ENCODE measurements around the gene RASSF3. TPM values are rescaled to one million over a fixed set of nuclear protein-coding genes. Genes with fewer than 3 reads are reported as not detected.
"Not testable (repeated sequence)": the region's sequence is repeated elsewhere in the genome, so short reads cannot be mapped to it uniquely, and the experiment has no call there.

The RASSF3 gene
- polyA plus RNA-seq, 4 donors, result 18.0 to 23.6 (median 23.1) TPM

- no peak for DNase-seq (ENCODE audit: low read depth in 4 of 4, low spot score in 3 of 4)
Observed at GRCh38 chr12:64631197-64631596, 20.9 kb downstream of the RASSF3 start.

DNA sequence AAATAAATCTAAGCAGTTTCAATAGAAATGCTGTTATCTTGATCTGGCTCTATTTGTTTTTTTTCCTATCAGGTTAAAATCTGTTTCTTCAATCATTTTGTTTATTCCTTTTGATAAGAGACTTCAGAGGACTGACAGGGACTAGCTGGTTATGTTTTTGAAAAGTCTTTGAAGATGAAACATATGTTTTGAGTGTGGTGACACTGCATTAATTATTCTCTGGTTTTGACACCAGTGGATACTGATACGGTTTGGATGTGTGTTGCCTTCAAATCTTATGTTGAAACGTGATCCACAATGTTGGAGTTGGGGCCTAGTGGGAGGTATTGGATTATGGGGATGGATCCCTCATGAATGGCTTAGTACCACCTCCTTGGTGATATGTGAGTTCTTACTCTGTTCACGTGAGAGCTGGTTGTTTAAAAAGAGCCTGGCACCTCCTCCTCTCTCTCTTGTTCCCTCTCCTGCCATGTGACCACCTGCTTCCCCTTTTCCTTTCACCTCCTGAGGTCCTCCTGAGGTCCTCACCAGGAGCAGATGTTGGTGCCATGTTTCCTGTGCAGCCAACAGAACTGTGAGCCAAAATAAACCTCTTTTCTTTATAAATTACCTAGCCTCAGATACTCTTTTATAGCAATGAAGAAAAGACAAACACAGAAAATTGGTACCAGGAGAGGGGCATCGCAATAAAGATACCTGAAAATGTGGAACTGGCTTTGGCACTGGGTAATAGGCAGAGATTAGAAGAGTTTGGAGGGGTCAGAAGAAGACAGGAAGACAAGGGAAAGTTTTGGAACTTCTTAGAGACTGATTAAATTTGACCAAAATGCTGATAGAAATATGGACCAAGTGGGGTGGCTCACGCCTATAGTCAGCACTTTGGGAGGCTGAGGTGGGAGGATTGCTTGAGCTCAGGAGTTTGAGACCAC is 23.0 kb downstream of the RASSF3 start:
- DNase-seq (ENCODE audit: low read depth in 4 of 4, low spot score in 3 of 4), result no peak

- DNase-seq (ENCODE audit: low read depth in 4 of 4, low spot score in 3 of 4), result no peak
Observed at GRCh38 chr12:64633940-64634337, 23.6 kb downstream of the RASSF3 start.

GRCh38 chr12:64634508-64635092 is 24.3 kb downstream of the RASSF3 start:
- DNase-seq (ENCODE audit: low read depth in 4 of 4, low spot score in 3 of 4), result no peak

GRCh38 chr12:64635356-64635998 is 25.2 kb downstream of the RASSF3 start:
- no peak for DNase-seq (ENCODE audit: low read depth in 4 of 4, low spot score in 3 of 4)

- DNase-seq (ENCODE audit: low read depth in 4 of 4, low spot score in 3 of 4), result no peak
Observed at GRCh38 chr12:64636856-64637255, 26.6 kb downstream of the RASSF3 start.

GRCh38 chr12:64639466-64639865 is 29.2 kb downstream of the RASSF3 start:
- no peak for DNase-seq (ENCODE audit: low read depth in 4 of 4, low spot score in 3 of 4)

DNA sequence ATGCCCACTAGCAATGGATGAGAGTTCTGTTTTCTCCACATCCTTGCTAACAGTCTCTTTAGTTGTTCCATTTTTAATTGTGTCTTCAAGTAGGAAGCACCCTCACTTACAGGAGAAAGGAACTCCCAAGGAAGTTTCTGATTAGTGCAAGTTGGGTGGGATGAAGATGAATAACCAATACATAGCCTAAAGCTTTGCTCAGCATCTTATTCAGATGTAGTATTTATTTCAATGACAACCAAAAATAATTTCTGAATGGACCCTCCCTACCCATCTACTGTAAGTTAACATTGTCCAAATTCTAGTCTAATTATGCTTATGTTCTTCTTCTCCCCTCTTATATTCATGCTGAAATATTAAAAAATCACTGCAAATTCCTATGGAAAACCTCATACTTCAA is 36.0 kb downstream of the RASSF3 start:
- no peak for DNase-seq (ENCODE audit: low read depth in 4 of 4, low spot score in 3 of 4)

GRCh38 chr12:64649487-64649886 is 39.2 kb downstream of the RASSF3 start:
- no peak for DNase-seq (ENCODE audit: low read depth in 4 of 4, low spot score in 3 of 4)

GRCh38 chr12:64650762-64651161 is 40.5 kb downstream of the RASSF3 start:
- no peak for DNase-seq (ENCODE audit: low read depth in 4 of 4, low spot score in 3 of 4)

DNA sequence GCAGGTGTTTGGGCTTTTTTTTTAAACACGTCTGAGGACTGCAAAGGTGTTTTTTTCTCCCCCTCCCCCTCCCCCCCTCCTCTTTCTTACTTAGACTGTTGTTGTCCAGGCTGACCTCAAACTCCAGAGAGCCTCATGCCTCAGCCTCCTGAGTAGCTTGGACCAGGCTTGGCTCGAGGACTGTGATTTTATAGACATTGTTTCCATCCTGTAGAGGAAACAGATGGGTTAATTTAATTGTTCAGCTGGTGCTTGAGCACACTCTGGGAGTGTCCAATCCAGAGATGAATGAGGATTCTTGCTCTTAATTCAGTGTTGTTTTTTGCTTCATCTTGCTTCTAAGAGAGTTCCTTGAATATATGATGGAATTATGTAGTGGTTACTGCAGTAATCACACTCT is 42.1 kb downstream of the RASSF3 start:
- DNase-seq (ENCODE audit: low read depth in 4 of 4, low spot score in 3 of 4), result no peak

- no peak for DNase-seq (ENCODE audit: low read depth in 4 of 4, low spot score in 3 of 4)
Observed at GRCh38 chr12:64653123-64653522, 42.8 kb downstream of the RASSF3 start.

DNA sequence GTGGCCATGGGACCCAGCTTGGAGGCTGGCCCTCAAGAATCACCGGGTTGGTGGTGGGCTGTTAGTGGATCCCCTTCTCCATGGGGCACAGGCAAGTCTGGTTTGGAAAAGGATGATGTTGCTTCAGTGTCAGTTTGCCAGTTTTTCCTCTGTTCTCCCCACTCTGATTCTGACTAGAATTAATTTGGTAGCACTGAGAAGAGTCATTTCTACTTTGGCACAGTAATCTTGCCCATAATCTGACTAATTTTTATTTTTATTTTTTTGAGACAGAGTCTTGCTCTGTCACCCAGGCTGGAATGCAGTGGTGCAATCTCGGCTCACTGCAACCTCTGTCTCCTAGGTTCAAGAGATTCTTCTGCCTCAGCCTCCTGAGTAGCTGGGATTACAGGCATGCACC is 43.6 kb downstream of the RASSF3 start:
- not testable (repeated sequence) for DNase-seq (ENCODE audit: low read depth in 4 of 4, low spot score in 3 of 4)

- DNase-seq (ENCODE audit: low read depth in 4 of 4, low spot score in 3 of 4), result no peak
Observed at GRCh38 chr12:64655141-64655540, 44.8 kb downstream of the RASSF3 start.

DNA sequence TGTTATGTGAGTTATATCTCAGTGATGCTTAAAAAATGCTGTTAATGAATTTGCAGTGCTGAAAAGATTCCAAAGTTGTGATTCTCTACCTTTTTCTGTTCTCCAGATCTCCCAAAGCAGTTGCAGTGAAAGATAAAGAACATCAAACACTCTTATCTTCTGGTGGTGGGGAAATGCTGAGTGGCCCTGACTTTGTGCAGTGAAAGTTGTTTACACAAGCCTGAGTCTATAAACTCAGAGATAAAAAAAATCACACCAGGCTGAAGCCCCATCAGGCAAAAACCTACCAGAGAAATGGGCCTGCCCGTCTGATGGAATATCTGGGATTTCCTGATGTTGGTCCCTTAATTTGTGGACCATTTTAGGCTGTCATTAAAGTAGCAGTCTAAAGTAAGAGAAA is 46.1 kb downstream of the RASSF3 start:
- no peak for DNase-seq (ENCODE audit: low read depth in 4 of 4, low spot score in 3 of 4)

DNA sequence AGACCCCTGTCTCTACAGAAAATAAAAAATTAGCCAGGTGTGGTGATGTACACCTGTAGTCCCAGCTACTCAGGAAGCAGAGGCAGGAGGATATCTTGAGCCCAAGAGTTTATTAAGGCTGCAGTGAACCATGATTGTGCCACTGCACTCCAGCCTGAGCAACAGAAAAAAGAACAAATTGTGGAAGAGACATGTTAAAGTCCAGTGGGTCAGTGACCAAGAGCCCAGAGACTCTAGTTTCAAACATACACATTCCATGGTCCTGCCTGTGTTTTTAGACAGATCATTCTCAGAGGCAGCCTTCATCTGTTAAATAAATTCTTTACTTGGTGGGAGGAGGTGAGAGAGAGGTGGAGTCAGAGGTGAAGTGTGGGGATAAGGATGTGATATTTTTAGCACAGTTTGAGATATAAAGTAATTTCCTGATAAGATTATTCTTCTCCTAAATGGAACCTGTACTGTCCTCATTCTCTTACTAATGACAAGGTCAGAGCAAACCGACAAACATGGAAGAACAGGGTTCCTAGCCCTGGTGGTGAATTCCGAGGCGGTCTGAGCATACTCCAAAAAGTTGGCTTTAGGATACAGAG is 48.7 kb downstream of the RASSF3 start:
- no peak for DNase-seq (ENCODE audit: low read depth in 4 of 4, low spot score in 3 of 4)

DNA sequence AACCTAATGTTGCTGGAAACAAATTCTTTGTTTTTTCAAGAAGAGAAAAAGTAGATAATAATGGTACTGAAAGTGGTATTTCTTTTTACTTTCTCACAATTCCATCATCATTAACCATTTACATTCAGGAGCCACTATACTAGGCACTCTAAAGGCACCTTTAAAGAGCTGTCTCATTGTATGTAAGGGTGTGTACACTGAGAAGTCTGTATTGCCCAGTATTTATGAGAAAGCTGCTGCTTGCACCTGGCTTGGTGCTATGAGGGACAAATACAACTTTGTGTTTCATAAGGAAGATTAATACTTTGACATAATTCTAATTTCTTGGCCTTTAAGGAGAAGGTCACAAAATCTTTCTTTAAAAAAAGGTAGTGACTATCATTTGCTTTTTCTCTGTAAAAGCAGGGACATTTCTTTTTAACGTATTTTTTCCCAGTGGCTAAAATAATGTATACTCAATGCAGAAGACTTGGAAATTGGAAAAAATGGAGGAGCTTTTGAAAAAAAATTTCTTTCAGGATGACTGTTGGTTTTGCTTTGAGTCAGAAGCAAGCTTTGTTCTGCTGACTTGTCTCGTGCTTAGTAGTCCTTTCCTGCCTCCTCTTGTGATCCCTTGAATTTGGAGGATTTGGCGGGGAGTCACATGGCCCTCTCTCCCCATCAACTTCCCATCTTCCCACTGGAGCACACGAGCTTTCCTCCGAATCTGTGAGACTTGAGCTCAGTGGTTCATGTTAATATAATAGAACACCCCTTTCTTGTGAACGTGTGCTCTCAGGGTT is 50.1 kb downstream of the RASSF3 start:
- no peak for DNase-seq (ENCODE audit: low read depth in 4 of 4, low spot score in 3 of 4)

DNA sequence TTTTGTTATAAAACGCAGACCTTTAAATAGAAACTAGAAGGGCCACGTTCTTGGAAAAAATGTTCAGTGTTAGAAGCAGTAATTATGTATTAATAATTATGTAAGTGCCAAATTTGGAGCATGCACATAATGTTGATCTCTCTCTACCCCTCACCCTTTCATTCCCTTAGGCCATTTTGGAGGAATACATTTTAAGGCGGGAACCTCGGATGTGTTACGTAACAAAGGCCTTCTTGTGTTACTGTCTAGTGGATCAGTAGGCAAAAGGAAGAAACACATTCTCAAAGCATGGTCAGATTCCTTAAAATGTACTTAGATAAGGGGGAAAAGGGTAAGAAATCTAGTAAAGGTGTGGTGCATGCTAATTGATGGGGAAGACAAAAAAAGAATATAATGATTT is 52.7 kb downstream of the RASSF3 start:
- no peak for DNase-seq (ENCODE audit: low read depth in 4 of 4, low spot score in 3 of 4)

DNA sequence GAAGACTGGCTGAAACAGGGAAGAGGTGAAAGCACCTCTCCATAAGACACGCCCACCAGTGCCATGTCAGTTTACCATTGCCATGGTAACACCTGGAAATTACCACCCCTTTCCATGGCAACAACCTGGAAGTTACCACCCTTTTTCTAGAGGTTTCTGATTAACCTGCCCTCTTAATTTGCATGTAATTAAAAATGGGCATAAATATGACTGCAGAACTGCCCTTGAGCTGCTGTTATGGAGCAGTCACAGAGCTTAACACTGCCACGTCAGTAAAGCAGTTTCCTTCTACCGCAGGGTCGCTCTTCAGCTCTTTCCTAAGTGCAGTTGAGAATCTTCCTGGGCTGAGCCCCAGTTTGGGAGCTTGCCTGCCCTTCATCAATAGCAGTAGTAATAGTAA is 55.2 kb downstream of the RASSF3 start:
- no peak for DNase-seq (ENCODE audit: low read depth in 4 of 4, low spot score in 3 of 4)

Data from right renal pelvis (tissue), 4 donors.